ENCODE results near the gene GALK1. TPM values are rescaled to one million over a fixed set of nuclear protein-coding genes. Genes with fewer than 3 reads are reported as not detected.

Gene GALK1
- total RNA-seq, 1 donor from 2014 or later, result 18.4 TPM

DNA sequence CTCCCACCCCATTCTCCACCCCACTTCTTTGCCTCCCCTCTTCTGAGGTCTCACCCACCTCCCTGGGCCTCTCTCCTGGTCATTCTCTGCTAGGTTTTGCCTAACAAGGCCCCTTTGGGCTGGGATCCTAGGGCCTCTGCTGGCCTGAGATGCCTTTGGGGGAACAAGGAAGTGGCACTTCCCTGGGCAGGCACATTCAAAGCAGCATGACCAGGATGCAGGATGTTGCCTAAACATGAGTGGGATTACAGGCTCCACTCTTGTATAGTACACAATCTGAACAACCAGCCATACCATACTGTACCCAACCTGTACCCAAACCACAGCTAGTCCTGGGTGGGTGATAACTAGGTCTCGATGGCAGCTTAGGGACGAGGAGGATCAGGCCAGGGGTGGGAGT lies 9.0 kb downstream of the GALK1 start:
- intact Hi-C loops (cut with DNase I), result no loop called here
- TF ChIP-seq POLR2AphosphoS5 (IDR thresholded peaks at IDR 0.05; ENCODE audit: insufficient read depth in 1 of 2, low read depth in 1 of 2), result no peak
- Histone ChIP-seq H3K27ac (no peak overlapping the region), H3K36me3 (peaks cover 0 to 15% of the 10 kb centered on the region in 2 donors), H3K4me1 (peaks cover 19% of the 10 kb centered on the region), H3K27me3 (no peaks in the 10 kb centered on the region), H3K4me3 (no peak overlapping the region), H3K9me3 (no peaks in the 10 kb centered on the region)
- no peak for DNase-seq (ENCODE audit: extremely low spot score in 2 of 2)

DNA sequence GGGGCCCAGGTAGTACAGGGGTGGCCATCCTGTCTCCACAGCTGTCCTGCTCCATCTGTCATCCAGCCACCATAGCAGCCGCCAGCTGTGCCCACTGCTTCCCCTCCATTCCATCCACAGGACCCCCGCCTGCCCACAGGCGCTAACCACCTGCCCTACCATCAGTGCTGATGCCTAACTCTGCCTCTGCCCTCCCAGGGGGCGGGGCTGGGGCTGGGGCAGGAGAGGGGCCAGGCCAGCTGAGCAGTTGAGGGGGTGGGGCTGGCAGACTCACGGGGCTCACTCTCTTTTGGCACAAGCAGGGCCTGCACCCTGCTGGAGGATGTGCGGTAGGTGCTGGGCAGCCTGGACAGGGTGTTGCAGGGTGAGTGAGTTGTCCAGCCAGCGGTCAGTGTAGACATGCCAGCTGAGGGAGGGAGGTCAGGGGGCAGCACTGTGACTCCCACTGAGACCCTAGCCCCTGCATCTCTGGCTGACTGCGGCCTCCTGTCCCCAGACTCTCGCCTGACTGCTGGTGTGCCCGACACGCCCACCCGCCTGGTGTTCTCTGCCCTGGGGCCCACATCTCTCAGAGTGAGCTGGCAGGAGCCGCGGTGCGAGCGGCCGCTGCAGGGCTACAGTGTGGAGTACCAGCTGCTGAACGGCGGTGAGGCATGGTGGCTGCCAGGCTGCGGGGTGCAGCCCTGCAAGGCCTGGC lies 9.6 kb downstream of the GALK1 start:
- H3K27me3 ChIP-seq, result no peaks in the 10 kb centered on the region
- TF ChIP-seq POLR2AphosphoS5 (IDR thresholded peaks at IDR 0.05; ENCODE audit: insufficient read depth in 1 of 2, low read depth in 1 of 2) (no peak), POLR2A (IDR thresholded peaks at IDR 0.05) (no peak)
- TF ChIP-seq, protein P1, sequence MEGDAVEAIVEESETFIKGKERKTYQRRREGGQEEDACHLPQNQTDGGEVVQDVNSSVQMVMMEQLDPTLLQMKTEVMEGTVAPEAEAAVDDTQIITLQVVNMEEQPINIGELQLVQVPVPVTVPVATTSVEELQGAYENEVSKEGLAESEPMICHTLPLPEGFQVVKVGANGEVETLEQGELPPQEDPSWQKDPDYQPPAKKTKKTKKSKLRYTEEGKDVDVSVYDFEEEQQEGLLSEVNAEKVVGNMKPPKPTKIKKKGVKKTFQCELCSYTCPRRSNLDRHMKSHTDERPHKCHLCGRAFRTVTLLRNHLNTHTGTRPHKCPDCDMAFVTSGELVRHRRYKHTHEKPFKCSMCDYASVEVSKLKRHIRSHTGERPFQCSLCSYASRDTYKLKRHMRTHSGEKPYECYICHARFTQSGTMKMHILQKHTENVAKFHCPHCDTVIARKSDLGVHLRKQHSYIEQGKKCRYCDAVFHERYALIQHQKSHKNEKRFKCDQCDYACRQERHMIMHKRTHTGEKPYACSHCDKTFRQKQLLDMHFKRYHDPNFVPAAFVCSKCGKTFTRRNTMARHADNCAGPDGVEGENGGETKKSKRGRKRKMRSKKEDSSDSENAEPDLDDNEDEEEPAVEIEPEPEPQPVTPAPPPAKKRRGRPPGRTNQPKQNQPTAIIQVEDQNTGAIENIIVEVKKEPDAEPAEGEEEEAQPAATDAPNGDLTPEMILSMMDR (IDR thresholded peaks at IDR 0.05), result no peak
- H3K36me3 ChIP-seq, result peaks cover 0 to 15% of the 10 kb centered on the region in 2 donors
- intact Hi-C loops (cut with DNase I), result no loop called here
- no peaks in the 10 kb centered on the region for H3K9me3 ChIP-seq
- DNase-seq (ENCODE audit: extremely low spot score in 2 of 2), result no peak
- H3K4me3 ChIP-seq, result no peak overlapping the region
- no peak overlapping the region for H3K27ac ChIP-seq
- peaks cover 19% of the 10 kb centered on the region for H3K4me1 ChIP-seq

DNA sequence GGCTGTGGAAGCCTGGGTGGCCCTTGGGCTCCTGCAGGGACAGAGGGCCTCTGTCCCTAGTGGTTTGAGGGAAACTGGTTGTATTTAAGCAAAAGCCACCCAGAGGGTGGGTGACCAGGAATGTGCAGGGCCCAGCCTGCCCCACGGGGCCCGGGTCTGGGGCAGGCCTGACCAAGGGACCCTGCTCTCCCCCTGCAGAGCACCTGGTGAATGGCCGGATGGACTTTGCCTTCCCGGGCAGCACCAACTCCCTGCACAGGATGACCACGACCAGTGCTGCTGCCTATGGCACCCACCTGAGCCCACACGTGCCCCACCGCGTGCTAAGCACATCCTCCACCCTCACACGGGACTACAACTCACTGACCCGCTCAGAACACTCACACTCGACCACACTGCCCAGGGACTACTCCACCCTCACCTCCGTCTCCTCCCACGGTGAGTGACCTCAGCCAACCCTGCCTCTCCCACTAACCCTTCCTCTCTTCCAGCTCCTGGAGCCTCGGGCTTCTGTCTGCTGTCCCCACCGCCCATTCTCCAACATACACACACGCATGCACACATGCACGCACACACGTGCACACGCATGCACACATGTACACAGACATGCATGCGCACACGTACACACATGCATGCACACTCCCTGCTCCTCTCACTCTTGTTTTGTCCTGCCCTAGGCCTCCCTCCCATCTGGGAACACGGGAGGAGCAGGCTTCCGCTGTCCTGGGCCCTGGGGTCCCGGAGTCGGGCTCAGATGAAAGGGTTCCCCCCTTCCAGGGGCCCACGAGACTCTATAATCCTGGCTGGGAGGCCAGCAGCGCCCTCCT lies 10.4 kb downstream of the GALK1 start:
- H3K9me3 ChIP-seq, result no peaks in the 10 kb centered on the region
- intact Hi-C loops (cut with DNase I), result loop anchor here (5.0 kb wide), 2 partner anchors 82 to 122 kb away; partner anchors contain the start of gene SMIM5
- H3K27me3 ChIP-seq, result no peaks in the 10 kb centered on the region
- peaks cover 26% of the 10 kb centered on the region for H3K4me1 ChIP-seq
- H3K36me3 ChIP-seq, result peaks cover 0 to 15% of the 10 kb centered on the region in 2 donors
- H3K27ac ChIP-seq, result peak overlapping the region; percentile 51
- TF ChIP-seq POLR2AphosphoS5 (IDR thresholded peaks at IDR 0.05; ENCODE audit: insufficient read depth in 1 of 2, low read depth in 1 of 2) (no peak), POLR2A (IDR thresholded peaks at IDR 0.05) (no peak)
- TF ChIP-seq, protein P1 (IDR thresholded peaks at IDR 0.05), result no peak
- peak overlapping the region; percentile 39 to 51 for H3K4me3 ChIP-seq
- no peak for DNase-seq (ENCODE audit: extremely low spot score in 2 of 2)

DNA sequence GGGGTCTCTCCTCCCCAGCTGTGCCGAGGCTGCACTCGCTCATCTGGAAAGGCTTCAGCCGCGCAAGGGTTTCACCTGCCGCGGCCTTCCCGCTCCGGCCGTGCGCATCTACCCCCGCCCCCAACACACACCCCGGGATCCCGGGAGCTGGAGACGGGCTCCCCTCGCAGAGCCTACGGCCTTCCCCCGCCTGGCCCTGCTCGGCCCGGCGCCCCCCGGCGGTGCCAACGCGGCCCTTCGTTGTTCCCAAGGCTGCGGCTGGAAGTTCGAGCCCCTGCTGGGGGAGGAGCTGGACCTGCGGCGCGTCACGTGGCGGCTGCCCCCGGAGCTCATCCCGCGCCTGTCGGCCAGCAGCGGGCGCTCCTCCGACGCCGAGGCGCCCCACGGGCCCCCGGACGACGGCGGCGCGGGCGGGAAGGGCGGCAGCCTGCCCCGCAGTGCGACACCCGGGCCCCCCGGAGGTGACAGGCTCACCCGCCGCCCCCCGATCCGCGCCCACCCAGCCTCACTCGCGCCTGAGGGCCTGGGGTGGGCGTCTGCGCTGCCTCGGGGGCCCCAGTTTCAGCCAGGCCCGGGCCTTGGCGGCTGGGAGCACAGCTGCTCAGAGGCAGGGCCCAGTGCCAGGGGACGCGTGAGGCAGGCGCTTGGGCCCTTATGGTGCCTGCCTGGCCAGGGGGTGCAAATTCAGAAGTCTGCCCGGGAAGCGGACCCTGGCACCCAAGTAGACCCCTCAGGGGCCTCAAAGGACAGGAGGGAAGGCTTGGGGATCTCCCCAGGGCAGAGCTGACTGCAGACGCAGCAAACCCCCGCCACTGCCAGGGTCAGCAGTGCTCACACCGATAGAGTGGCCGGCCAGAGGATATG lies 11.2 kb downstream of the GALK1 start:
- Histone ChIP-seq H3K9me3 (no peaks in the 10 kb centered on the region), H3K27me3 (no peaks in the 10 kb centered on the region), H3K4me3 (peak overlapping the region; percentile 39 to 51), H3K4me1 (peaks cover 30% of the 10 kb centered on the region), H3K27ac (peak overlapping the region; percentile 51), H3K36me3 (peaks cover 0 to 15% of the 10 kb centered on the region in 2 donors)
- intact Hi-C loops (cut with DNase I), result loop anchor here (5.0 kb wide), 2 partner anchors 81 to 121 kb away; partner anchors contain the start of gene SMIM5
- no peak for DNase-seq (ENCODE audit: extremely low spot score in 2 of 2)
- peak in 1 of 2 donors; percentile 20 for TF ChIP-seq POLR2AphosphoS5 (IDR thresholded peaks at IDR 0.05; ENCODE audit: insufficient read depth in 1 of 2, low read depth in 1 of 2)
- TF ChIP-seq POLR2A (IDR thresholded peaks at IDR 0.05), result no peak
- TF ChIP-seq, protein P1 (IDR thresholded peaks at IDR 0.05), result peak in 1 of 3 experiments; percentile 54
